ENCODE results near the gene ZNF764.

ZNF764 gene

GRCh38 chr16:30569746-30570635 lies 11.8 kb upstream of the ZNF764 start:
- DNase-seq (ENCODE audit: low read depth) = no peak

DNA sequence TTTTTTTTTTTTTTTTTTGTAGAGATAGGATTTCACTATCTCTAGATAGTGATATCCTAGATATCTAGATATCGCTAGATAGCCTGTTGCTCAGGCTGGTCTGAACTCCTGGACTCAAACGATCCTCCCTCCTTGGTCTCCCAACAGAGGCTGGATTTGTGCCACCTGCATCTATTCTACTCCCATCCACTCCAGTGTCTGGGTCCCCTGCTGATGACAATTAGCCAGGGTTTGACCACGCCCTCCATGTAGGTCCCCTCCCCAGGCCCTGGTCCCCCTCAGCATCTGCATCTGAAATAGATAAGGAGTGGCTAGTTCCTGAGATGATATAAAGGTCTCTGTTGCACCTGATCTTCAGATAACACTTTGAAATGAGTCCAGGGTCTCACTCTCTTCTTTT lies 11.1 kb upstream of the ZNF764 start:
- no peak for DNase-seq (ENCODE audit: low read depth)

DNA sequence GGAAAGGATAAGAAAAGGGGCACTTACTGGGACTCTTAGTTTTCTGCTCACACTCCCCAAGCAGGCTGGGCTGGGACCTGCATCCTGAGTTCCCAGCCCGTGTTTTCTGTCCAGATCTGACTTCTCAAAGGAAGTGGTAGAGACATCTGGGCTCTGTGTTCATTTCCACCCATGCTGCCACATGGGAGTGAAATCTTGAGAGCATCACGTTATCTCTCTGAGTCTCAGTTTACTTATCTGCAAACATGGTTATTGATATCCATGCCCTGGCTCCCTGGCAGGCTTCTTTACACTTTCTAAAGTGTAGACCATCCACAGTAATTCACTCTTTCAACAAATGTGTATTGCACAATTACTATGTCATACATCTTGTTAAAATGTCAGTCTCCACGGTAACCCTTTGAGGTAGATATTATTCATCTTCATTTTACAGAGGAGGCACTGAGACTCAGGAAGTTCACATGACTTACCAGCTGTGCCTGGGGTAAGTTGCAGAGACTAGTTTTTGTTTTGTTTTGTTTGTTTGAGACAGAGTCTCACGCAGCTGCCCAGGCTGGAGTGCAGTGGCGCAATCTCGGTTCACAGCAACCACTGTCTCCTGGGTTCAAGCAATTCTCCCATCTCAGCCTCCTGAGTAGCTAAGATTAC lies 9.9 kb upstream of the ZNF764 start:
- peak; percentile 62 for DNase-seq (ENCODE audit: low read depth)

DNA sequence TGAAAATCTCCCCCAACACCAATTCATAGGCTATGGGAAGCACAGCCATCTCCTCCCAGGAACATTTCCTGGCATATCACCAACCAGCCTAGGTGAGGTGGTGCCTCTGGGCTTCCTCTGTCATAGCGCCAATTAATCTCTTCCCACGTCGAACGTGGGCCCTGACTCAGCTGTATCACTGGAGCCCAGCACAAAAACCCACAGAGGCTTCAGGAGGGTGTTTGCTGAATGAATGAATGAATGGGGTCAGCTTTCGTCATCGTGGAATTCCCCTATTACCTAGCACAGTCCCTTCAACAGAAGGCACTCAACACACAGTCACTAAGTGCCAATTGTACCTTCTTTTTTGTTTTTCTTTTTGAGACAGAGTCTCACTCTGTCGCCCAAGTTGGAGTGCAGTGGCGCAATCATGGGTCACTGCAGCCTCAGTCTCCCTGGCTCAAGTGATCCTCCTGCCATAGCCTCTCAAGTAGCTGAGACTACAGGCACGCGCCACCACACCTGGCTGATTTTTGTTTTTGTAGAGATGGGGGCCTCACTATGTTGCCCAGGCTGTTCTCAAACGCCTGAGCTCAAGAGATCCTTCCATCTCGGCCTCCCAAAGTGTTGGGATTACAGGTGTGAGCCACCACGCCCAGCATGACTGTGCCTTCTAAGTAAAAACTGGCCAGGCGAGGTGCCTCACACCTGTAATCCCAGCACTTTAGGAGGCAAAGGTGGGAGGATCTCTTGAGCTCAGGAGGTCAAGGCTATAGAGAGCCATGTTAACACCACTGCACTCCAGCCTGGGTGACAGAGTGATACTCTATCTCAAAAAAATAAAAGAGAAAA lies 9.2 kb upstream of the ZNF764 start:
- DNase-seq (ENCODE audit: low read depth) = no peak

DNA sequence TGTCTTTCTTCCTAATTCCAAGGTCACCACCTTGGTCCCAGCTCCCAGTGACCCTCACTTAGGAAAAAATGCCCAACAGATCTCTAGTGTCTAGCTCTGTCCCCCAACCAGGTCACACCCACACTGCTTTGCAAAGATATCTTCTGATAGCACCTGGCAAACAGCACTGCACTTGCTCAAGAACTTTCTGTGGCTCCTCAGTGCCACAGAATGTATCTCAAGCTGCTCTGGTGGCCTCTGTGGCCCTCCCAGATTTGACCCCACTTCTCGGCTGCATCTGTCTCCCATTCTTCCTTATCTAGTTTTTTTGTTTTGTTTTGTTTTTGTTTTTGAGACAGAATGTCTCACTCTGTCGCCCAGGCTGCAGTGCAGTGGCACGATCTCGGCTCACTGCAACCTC lies 8.4 kb upstream of the ZNF764 start:
- DNase-seq (ENCODE audit: low read depth) = no peak

- DNase-seq (ENCODE audit: low read depth) = no peak
These were observed 7.8 kb upstream of the ZNF764 start for GRCh38 chr16:30565984-30566383.

DNA sequence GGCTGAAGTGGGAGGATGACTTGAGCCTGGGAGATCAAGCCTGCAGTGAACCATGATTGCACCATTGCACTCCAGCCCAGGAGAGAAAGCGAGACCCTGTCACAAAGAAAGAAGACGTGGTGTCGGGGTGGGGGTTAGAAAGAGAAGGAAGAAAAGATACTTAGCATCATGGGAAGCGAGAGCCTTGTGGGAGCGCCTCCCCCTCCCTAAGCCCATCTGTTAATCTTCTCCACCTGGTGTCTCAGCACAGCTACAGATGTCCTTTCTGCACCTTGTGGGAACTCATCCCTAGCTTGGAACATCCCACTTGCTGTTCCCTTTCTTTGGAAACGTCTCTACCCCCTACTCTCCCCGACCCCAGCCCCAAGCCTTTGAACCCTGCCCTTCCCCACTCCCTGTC lies 7.4 kb upstream of the ZNF764 start:
- no peak for DNase-seq (ENCODE audit: low read depth)

DNA sequence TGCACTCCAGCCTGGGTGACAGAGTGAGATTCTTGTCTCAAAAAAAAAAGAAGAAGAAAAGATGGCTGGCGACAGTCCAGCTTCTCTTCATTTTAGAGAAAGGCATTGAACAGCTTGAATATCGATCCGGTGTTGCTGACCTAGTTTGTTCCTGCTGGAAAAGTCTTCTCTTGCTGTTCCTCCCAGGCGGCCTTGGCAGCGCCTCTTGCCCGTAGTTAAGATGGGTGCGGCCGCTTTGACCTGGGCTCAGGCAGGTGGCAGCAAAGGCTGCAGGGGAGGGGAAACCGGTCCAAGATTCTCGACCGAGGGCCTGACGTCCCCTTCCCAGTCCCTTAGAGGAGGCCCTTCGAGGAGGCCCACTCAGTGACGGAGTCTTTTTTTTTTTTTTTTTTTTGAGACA lies 3.8 kb upstream of the ZNF764 start:
- DNase-seq (ENCODE audit: low read depth) = no peak

DNA sequence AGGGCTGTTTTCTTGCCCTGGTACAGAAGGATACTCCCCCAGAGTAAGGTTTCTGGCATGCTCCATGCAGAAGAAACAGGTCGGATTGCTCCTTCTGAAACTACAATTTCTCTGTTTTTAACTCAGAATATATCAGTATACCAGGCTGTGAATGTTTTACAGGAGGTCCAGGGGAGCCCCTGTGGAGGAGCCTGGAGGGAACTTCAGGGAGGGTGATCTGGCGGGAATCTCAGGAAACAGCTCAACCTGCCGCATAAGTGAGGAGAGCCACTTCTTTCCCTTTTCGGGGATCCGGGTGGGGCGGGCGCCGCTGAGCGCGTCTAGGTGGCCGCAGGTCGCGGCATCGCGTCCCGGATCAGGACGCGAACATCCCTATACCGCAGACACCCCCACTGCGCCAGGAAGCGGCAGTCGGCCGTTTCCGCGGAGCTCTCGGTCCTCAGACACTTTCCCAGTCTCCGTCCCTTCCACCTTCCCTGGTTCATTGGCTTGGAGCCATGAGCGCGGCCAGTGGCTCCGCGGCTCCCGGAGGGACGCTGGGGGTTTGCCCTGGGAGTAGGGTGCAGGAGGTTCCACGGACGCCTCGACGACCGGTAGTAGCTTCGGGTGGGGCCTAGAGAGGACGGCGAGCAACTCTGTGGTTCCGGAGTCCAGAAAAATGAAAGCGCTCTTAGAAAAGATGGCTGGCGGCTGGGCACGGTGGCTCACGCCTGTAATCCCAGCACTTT lies 3.1 kb upstream of the ZNF764 start:
- DNase-seq (ENCODE audit: low read depth) = no peak

GRCh38 chr16:30559690-30560089 lies 1.5 kb upstream of the ZNF764 start:
- DNase-seq (ENCODE audit: low read depth) = no peak

GRCh38 chr16:30558789-30559377 lies 709 bp upstream of the ZNF764 start:
- no peak for DNase-seq (ENCODE audit: low read depth)

DNA sequence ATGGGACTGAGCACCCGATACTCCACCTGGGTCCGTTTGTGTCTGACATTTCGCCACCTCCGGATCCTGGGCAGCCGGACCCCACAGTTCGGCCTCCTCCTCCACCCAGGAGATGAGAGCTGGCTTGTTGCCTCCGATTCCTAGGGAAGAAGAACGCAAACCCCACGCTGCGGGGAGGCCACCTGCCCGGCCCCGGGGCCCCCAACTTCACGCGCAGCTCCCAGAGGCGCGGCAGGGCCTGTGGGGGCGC lies 542 bp downstream of the ZNF764 start:
- DNase-seq (ENCODE audit: low read depth) = no peak

GRCh38 chr16:30556125-30556473 lies 2.1 kb downstream of the ZNF764 start:
- no peak for DNase-seq (ENCODE audit: low read depth)

DNA sequence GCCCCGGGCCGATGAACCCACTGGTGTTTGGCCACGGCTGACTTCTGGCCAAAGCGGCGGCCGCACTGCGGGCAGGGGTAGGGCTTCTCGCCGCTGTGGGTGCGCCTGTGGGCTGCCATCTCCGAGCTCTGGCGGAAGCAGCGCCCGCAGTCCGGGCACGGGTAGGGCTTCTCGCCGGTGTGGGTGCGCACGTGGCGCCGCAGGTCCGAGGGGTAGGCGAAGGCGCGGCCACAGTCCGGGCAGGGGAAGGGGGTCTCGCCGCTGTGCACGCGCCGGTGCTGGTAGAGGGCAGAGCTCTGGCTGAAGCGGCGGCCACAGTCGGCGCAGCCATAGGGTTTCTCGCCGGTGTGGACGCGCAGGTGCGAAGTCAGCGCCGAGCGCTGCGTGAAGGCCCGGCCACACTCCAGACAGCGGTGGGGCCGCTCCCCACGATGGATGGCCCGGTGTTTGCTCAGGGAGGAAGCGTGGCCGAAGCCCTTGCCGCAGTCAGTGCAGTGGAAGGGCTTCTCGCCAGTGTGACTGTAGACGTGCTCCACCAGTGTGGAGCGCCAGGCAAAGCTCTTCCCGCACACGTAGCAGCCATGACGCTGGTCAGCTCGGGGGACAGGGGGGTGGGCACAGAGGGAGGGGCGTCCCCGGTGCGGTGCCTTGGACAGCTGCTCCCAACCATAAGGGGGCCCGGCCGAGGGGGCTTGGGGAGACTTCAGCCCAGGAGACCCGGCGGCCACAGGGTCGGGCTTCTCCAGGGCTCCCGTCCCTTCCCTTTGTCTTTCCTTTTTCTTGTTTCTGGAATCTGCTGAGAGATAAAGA lies 2.7 kb downstream of the ZNF764 start:
- no peak for DNase-seq (ENCODE audit: low read depth)

GRCh38 chr16:30554557-30555314 lies 3.4 kb downstream of the ZNF764 start:
- no peak for DNase-seq (ENCODE audit: low read depth)

DNA sequence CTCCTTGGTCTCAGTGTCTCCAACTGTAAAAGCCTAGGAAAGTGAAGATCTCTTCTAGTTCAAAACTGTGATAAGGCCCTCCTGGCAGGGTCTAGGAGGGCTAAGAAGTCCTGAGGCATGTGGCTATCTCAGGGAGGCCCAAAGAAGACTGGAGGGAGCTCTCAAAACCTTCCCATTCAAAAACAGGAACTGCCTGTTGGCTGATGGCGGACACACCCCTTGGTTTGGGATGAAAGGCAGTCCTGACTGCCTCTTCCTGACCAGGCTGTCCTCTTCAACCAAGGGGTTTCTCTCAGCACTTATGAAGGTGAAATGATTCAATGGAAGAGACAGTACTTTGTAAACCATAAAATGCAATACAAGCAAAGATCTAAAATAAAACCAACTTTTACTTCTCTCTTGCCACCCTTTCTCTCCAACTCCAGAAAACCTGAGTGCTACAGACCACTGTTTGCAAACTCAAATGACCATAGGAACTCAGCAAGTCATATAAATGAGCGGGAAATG lies 4.7 kb downstream of the ZNF764 start:
- no peak for DNase-seq (ENCODE audit: low read depth)

GRCh38 chr16:30552956-30553355 lies 5.2 kb downstream of the ZNF764 start:
- no peak for DNase-seq (ENCODE audit: low read depth)

DNA sequence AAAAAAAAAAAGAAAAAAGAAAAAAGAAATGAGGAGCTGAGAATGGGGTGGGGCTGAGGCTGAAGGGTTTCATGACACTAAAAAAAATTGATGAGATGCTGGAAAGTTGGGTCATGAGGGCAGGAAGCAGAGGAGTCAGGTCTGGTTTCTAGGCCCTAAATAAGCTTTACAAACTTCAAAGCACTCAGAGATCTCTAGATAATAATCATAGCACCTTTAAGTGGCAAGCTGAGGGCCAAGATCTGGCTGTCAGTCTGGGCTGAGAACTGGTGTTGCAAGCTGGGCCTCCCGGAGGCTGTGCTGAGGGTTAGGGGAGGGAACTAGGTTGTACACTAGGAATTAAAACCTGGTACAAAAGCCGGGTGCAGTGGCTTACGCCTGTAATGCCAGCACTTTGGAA lies 6.4 kb downstream of the ZNF764 start:
- DNase-seq (ENCODE audit: low read depth) = no peak

- no peak for DNase-seq (ENCODE audit: low read depth)
These were observed 9.5 kb downstream of the ZNF764 start for GRCh38 chr16:30548416-30549253.

Data from HS-5 (cell line).